Measurements from ENCODE around the gene FAM25A.
"Not testable (repeated sequence)": the region's sequence is repeated elsewhere in the genome, so short reads cannot be mapped to it uniquely, and the experiment has no call there.

The FAM25A gene

DNA sequence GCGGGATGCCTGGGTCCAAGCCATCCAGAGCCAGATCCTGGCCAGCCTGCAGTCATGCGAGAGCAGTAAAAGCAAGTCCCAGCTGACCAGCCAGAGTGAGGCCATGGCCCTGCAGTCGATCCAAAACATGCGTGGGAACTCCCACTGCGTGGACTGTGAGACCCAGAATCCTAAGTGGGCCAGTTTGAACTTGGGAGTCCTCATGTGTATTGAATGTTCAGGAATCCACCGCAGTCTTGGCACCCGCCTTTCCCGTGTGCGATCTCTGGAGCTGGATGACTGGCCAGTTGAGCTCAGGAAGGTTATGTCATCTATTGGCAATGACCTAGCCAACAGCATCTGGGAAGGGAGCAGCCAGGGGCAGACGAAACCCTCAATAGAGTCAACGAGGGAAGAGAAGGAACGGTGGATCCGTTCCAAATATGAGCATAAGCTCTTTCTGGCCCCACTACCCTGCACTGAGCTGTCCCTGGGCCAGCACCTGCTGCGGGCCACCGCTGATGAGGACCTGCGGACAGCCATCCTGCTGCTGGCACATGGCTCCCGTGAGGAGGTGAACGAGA lies 10.9 kb upstream of the FAM25A start:
- H3K27ac ChIP-seq (ENCODE audit: insufficient read depth, low read length, poor library complexity, severe bottlenecking): not testable (repeated sequence)

DNA sequence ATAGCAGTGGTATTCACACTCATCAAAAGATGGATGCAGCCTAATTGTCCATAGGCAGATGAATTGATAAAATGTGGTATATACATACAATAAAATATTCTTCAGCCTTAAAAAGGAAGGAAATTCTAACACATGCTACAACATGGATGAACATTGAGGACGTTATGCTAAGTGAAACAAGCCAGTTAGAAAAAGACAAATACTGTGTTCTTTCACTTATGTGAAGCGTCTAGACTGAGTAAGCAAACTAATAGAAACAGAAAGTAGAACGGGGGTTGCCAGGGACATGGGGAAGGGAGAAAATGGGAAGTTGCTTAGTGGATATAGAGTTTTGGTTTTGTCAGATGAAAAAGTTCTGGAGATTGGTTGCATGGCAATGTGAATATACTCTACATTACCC lies 6.6 kb upstream of the FAM25A start:
- H3K27ac ChIP-seq (ENCODE audit: insufficient read depth, low read length, poor library complexity, severe bottlenecking); H3K36me3 ChIP-seq (ENCODE audit: control insufficient read depth, insufficient read depth, low read length); H3K9me3 ChIP-seq (ENCODE audit: control insufficient read depth, low read length); DNase-seq; H3K4me3 ChIP-seq (ENCODE audit: insufficient read depth, low read depth, low read length, poor library complexity, severe bottlenecking); H3K4me1 ChIP-seq (ENCODE audit: control insufficient read depth, insufficient read depth, low read length, poor library complexity, severe bottlenecking); H3K27me3 ChIP-seq (replicated peaks; ENCODE audit: control insufficient read depth, insufficient read depth, low read length, poor library complexity, severe bottlenecking): not testable (repeated sequence)

More for the DNA sequence above, 10.9 kb upstream of the FAM25A start:
- H3K4me3 ChIP-seq (ENCODE audit: insufficient read depth, low read depth, low read length, poor library complexity, severe bottlenecking); H3K27me3 ChIP-seq (replicated peaks; ENCODE audit: control insufficient read depth, insufficient read depth, low read length, poor library complexity, severe bottlenecking); DNase-seq; H3K4me1 ChIP-seq (ENCODE audit: control insufficient read depth, insufficient read depth, low read length, poor library complexity, severe bottlenecking); H3K9me3 ChIP-seq (ENCODE audit: control insufficient read depth, low read length); H3K36me3 ChIP-seq (ENCODE audit: control insufficient read depth, insufficient read depth, low read length): not testable (repeated sequence)

DNA sequence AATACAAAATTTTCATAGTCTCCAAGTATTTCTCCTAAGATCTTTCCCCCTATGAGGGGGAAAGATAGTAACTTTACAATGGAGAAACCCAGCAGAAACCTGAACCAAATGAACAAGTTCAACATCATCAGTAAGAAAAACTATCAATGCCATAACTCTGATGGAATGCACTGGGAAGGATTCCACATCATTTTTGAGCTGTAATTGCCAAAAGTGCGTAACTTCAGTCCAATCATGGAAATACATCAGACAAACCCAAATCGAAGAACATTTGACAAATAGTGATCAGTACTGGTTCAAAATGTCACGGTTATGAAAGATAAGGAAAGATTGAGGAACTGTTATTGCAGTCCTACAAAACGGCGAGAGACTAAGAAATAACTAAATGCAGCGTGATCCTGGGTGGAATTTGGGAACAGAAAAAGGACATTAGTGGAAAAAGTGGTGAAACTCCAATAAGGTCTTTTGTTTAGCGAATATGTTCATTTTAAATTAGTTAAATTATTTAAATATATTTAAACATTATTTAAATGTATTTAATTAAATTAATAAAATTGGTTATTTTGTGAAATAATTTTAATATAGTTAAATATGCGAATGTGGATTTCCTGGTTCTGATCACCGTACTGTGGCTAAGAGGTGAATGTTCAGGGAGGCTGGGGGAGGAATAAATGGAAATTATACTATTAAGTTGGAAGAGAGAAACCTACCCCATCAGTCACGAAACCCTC lies 4.9 kb upstream of the FAM25A start:
- H3K27me3 ChIP-seq (replicated peaks; ENCODE audit: control insufficient read depth, insufficient read depth, low read length, poor library complexity, severe bottlenecking); H3K9me3 ChIP-seq (ENCODE audit: control insufficient read depth, low read length); H3K27ac ChIP-seq (ENCODE audit: insufficient read depth, low read length, poor library complexity, severe bottlenecking); H3K4me3 ChIP-seq (ENCODE audit: insufficient read depth, low read depth, low read length, poor library complexity, severe bottlenecking); DNase-seq; H3K4me1 ChIP-seq (ENCODE audit: control insufficient read depth, insufficient read depth, low read length, poor library complexity, severe bottlenecking); H3K36me3 ChIP-seq (ENCODE audit: control insufficient read depth, insufficient read depth, low read length): not testable (repeated sequence)

- not testable (repeated sequence) for H3K4me3 ChIP-seq (ENCODE audit: insufficient read depth, low read depth, low read length, poor library complexity, severe bottlenecking); H3K4me1 ChIP-seq (ENCODE audit: control insufficient read depth, insufficient read depth, low read length, poor library complexity, severe bottlenecking); H3K27ac ChIP-seq (ENCODE audit: insufficient read depth, low read length, poor library complexity, severe bottlenecking); H3K27me3 ChIP-seq (replicated peaks; ENCODE audit: control insufficient read depth, insufficient read depth, low read length, poor library complexity, severe bottlenecking); H3K9me3 ChIP-seq (ENCODE audit: control insufficient read depth, low read length); H3K36me3 ChIP-seq (ENCODE audit: control insufficient read depth, insufficient read depth, low read length); DNase-seq
These were observed 2.0 kb upstream of the FAM25A start for GRCh38 chr10:87018127-87018526.

DNA sequence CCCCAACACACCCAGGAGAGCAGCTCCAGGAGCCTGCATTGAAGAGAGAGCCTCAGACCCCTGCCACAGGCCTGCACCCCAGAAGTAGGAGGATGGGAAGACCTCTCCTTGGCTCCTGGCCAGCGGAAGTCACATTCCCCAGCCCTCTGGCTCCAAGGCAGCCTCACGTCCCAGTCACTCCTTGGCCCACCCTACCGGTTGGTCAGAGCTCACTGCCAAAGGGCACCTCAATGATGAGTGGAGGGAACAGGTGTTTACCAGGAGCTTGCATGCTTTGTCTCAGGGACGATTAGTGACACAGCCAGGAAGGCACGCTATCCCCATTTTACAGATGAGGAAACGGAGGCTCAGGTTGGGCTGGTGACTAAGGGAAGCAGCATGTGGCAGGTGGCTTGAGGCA lies 1.0 kb upstream of the FAM25A start:
- not testable (repeated sequence) for H3K4me1 ChIP-seq (ENCODE audit: control insufficient read depth, insufficient read depth, low read length, poor library complexity, severe bottlenecking); H3K27me3 ChIP-seq (replicated peaks; ENCODE audit: control insufficient read depth, insufficient read depth, low read length, poor library complexity, severe bottlenecking); DNase-seq; H3K36me3 ChIP-seq (ENCODE audit: control insufficient read depth, insufficient read depth, low read length); H3K9me3 ChIP-seq (ENCODE audit: control insufficient read depth, low read length); H3K4me3 ChIP-seq (ENCODE audit: insufficient read depth, low read depth, low read length, poor library complexity, severe bottlenecking); H3K27ac ChIP-seq (ENCODE audit: insufficient read depth, low read length, poor library complexity, severe bottlenecking)

DNA sequence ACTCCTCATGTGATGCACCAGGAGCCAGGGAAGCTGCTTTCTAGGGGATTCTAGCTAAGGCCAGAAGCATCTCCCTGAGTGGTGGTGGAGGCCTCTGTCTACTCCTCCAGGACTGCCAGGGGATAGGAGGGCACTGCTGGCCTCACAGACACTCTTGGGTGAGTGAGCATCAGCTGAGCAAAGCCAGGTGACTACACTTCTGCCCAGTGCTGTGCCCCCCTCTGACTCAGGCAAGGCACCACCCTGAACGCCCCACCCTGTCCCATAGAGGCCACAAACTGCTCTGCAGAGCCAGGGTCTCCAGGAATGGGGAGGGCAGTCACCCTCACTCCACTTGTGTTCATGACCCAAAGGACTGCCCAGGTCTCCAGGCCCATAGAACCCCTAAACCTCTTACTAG lies 590 bp upstream of the FAM25A start:
- not testable (repeated sequence) for H3K9me3 ChIP-seq (ENCODE audit: control insufficient read depth, low read length); H3K4me3 ChIP-seq (ENCODE audit: insufficient read depth, low read depth, low read length, poor library complexity, severe bottlenecking); H3K27ac ChIP-seq (ENCODE audit: insufficient read depth, low read length, poor library complexity, severe bottlenecking); H3K36me3 ChIP-seq (ENCODE audit: control insufficient read depth, insufficient read depth, low read length); H3K27me3 ChIP-seq (replicated peaks; ENCODE audit: control insufficient read depth, insufficient read depth, low read length, poor library complexity, severe bottlenecking); H3K4me1 ChIP-seq (ENCODE audit: control insufficient read depth, insufficient read depth, low read length, poor library complexity, severe bottlenecking); DNase-seq

- H3K9me3 ChIP-seq (ENCODE audit: control insufficient read depth, low read length); H3K4me3 ChIP-seq (ENCODE audit: insufficient read depth, low read depth, low read length, poor library complexity, severe bottlenecking); H3K4me1 ChIP-seq (ENCODE audit: control insufficient read depth, insufficient read depth, low read length, poor library complexity, severe bottlenecking); DNase-seq; H3K27ac ChIP-seq (ENCODE audit: insufficient read depth, low read length, poor library complexity, severe bottlenecking); H3K36me3 ChIP-seq (ENCODE audit: control insufficient read depth, insufficient read depth, low read length); H3K27me3 ChIP-seq (replicated peaks; ENCODE audit: control insufficient read depth, insufficient read depth, low read length, poor library complexity, severe bottlenecking): not testable (repeated sequence)
These were observed 5.3 kb downstream of the FAM25A start for GRCh38 chr10:87025285-87025958.

- not testable (repeated sequence) for H3K4me1 ChIP-seq (ENCODE audit: control insufficient read depth, insufficient read depth, low read length, poor library complexity, severe bottlenecking); H3K27me3 ChIP-seq (replicated peaks; ENCODE audit: control insufficient read depth, insufficient read depth, low read length, poor library complexity, severe bottlenecking); DNase-seq; H3K4me3 ChIP-seq (ENCODE audit: insufficient read depth, low read depth, low read length, poor library complexity, severe bottlenecking); H3K27ac ChIP-seq (ENCODE audit: insufficient read depth, low read length, poor library complexity, severe bottlenecking); H3K9me3 ChIP-seq (ENCODE audit: control insufficient read depth, low read length); H3K36me3 ChIP-seq (ENCODE audit: control insufficient read depth, insufficient read depth, low read length)
These were observed 6.8 kb downstream of the FAM25A start for GRCh38 chr10:87026747-87027508.

GRCh38 chr10:87030419-87030818 lies 10.3 kb downstream of the FAM25A start:
- not testable (repeated sequence) for H3K4me1 ChIP-seq (ENCODE audit: control insufficient read depth, insufficient read depth, low read length, poor library complexity, severe bottlenecking); H3K27me3 ChIP-seq (replicated peaks; ENCODE audit: control insufficient read depth, insufficient read depth, low read length, poor library complexity, severe bottlenecking); H3K36me3 ChIP-seq (ENCODE audit: control insufficient read depth, insufficient read depth, low read length); H3K9me3 ChIP-seq (ENCODE audit: control insufficient read depth, low read length); H3K27ac ChIP-seq (ENCODE audit: insufficient read depth, low read length, poor library complexity, severe bottlenecking); DNase-seq; H3K4me3 ChIP-seq (ENCODE audit: insufficient read depth, low read depth, low read length, poor library complexity, severe bottlenecking)
